Neuronal stem cell (in vitro differentiated cells): ENCODE data around the gene GMFB. TPM values are rescaled to one million over a fixed set of nuclear protein-coding genes. Genes with fewer than 3 reads are reported as not detected.

Source experiments
- DNase-seq: peaks from one replicate; pipeline ENCODE4 v3.0.0-alpha.2; 2013; ENCODE audit warnings: low spot score
- H2AFZ ChIP-seq: one replicate; pipeline ENCODE4 v1.6.1; 2013; ENCODE audit warnings: mild to moderate bottlenecking, low read length, inconsistent platforms
- H2AK5ac ChIP-seq: 2 replicates; pipeline ENCODE4 v1.6.1; 2013; ENCODE audit warnings: low read depth, mild to moderate bottlenecking, inconsistent platforms, low read length, moderate library complexity, mixed read lengths
- H2BK120ac ChIP-seq: 2 replicates; pipeline ENCODE4 v1.6.1; 2013; ENCODE audit warnings: low read depth, mild to moderate bottlenecking, inconsistent platforms, low read length, moderate library complexity, mixed read lengths
- H2BK12ac ChIP-seq: one replicate; pipeline ENCODE4 v1.6.1; 2013; ENCODE audit warnings: low read length, inconsistent platforms
- H2BK15ac ChIP-seq: 2 replicates; pipeline ENCODE4 v1.6.1; 2013; ENCODE audit warnings: mild to moderate bottlenecking, low read length, inconsistent platforms, mixed read lengths
- H2BK5ac ChIP-seq: one replicate; pipeline ENCODE4 v1.6.1; 2013; ENCODE audit warnings: inconsistent platforms, mild to moderate bottlenecking, low read length, moderate library complexity
- H3K14ac ChIP-seq: one replicate; pipeline ENCODE4 v1.6.1; 2013; ENCODE audit warnings: low read length, inconsistent platforms
- H3K18ac ChIP-seq: 2 replicates; pipeline ENCODE4 v1.6.1; 2013; ENCODE audit warnings: low read length, inconsistent platforms
- H3K23ac ChIP-seq: 2 replicates; pipeline ENCODE4 v1.6.1; 2013; ENCODE audit warnings: low read depth, mild to moderate bottlenecking, mixed read lengths, low read length, inconsistent platforms; ENCODE audit not compliant: poor library complexity
- H3K27ac ChIP-seq: replicated peaks from 3 replicates; pipeline ENCODE4 v1.5.1; 2013; ENCODE audit warnings: low read length, inconsistent platforms
- H3K27me3 ChIP-seq, 3 experiments: 2 replicates each; pipeline ENCODE4 v1.6.1; 2013; ENCODE audit warnings: low read length in 3 of 3, mild to moderate bottlenecking in 2 of 3, inconsistent platforms in 1 of 3, low read depth in 1 of 3, mixed read lengths in 1 of 3, moderate library complexity in 1 of 3; ENCODE audit not compliant: control insufficient read depth in 3 of 3, insufficient read depth in 3 of 3
- H3K36me3 ChIP-seq, 2 donors: replicated peaks in 1 of 2; 2 replicates each; pipeline ENCODE4 v1.6.1; 2013; ENCODE audit warnings: low read length in 2 of 2; ENCODE audit not compliant: control insufficient read depth in 2 of 2, insufficient read depth in 2 of 2
- H3K4ac ChIP-seq: 2 replicates; pipeline ENCODE4 v1.6.1; 2013; ENCODE audit warnings: inconsistent platforms, mild to moderate bottlenecking, low read length, moderate library complexity
- H3K4me1 ChIP-seq, 2 donors: 1 replicate in 1 of 2; 2 replicates in 1 of 2; pipeline ENCODE4 v1.6.1; 2013; ENCODE audit warnings: low read length in 2 of 2, low read depth in 1 of 2; ENCODE audit not compliant: control insufficient read depth in 2 of 2, insufficient read depth in 1 of 2
- H3K4me2 ChIP-seq: one replicate; pipeline ENCODE4 v1.6.1; 2013; ENCODE audit warnings: mild to moderate bottlenecking, low read length, inconsistent platforms; ENCODE audit not compliant: insufficient read depth, poor library complexity, severe bottlenecking
- H3K4me3 ChIP-seq, 2 donors: 2 replicates each; pipeline ENCODE4 v1.5.1; 2013; ENCODE audit warnings: low read length in 2 of 2, mild to moderate bottlenecking in 2 of 2, inconsistent platforms in 1 of 2, moderate library complexity in 1 of 2
- H3K79me1 ChIP-seq: one replicate; pipeline ENCODE4 v1.6.1; 2013; ENCODE audit warnings: low read depth, mild to moderate bottlenecking, inconsistent platforms, low read length, moderate library complexity
- H3K9ac ChIP-seq: one replicate; pipeline ENCODE4 v1.6.1; 2013; ENCODE audit warnings: mild to moderate bottlenecking, low read depth, low read length, inconsistent platforms; ENCODE audit not compliant: poor library complexity
- H3K9me3 ChIP-seq, 2 donors: replicated peaks in 1 of 2; 2 replicates each; pipeline versions ENCODE3 to v1.6.1; 2013; ENCODE audit warnings: low read length in 2 of 2, mild to moderate bottlenecking in 2 of 2, inconsistent platforms in 1 of 2, low read depth in 1 of 2, mixed read lengths in 1 of 2, moderate library complexity in 1 of 2; ENCODE audit not compliant: control insufficient read depth in 2 of 2, insufficient read depth in 1 of 2
- H4K8ac ChIP-seq: one replicate; pipeline ENCODE4 v1.6.1; 2013; ENCODE audit warnings: low read depth, mild to moderate bottlenecking, inconsistent platforms, low read length, moderate library complexity
- H4K91ac ChIP-seq: one replicate; pipeline ENCODE4 v1.6.1; 2013; ENCODE audit warnings: low read length, low read depth, mild to moderate bottlenecking, inconsistent platforms; ENCODE audit not compliant: poor library complexity
- WGBS, 2 donors: extraction: QIAGEN DNeasy Blood & Tissue Kit; methylation state at CpG; one replicate each; pipeline ENCODE4 v1.1.7; 2013; ENCODE audit warnings: missing lambda C conversion rate in 2 of 2, mixed read lengths in 1 of 2; ENCODE audit not compliant: insufficient read length in 2 of 2, insufficient replicate concordance in 1 of 2; ENCODE audit errors: extremely low coverage in 2 of 2; 5-methylcytosine and 5-hydroxymethylcytosine counted together
- polyA plus RNA-seq, 2 experiments: library from polyadenylated mRNA; stranded (reverse); fragments of 200-250 nt; gene quantifications; one replicate each; pipeline ENCODE4 v1.2.3, GENCODE V29; 2013

Gene GMFB
- polyA plus RNA-seq (2013, experiment 1 of 2): 54.7 TPM
- 55.2 TPM for polyA plus RNA-seq (2013, experiment 2 of 2)

GRCh38 chr14:54488646-54489317 is at the start of gene GMFB:
TSS of gene GMFB (minus strand) at chr14:54488980. CDS start at chr14:54488927, 53 bp downstream.
- peak within 1 kb of the TSS; percentile 91 for H3K27ac ChIP-seq
- peak within 1 kb of the TSS; percentile 96 for H3K18ac ChIP-seq
- H3K27me3 ChIP-seq: no peaks in the 10 kb centered on the region
- peak within 1 kb of the TSS; percentile 62 for H3K4me2 ChIP-seq
- peak within 1 kb of the TSS; percentile 97 for H3K9ac ChIP-seq
- peaks cover 0 to 15% of the 10 kb centered on the region in 2 donors for H3K36me3 ChIP-seq
- peak within 1 kb of the TSS; percentile 70 to 99 for H3K4me3 ChIP-seq
- H2BK15ac ChIP-seq: peak within 1 kb of the TSS; percentile 39
- peak within 1 kb of the TSS; percentile 99 for H2BK5ac ChIP-seq
- peak within 1 kb of the TSS; percentile 86 for H3K23ac ChIP-seq
- no peak within 1 kb of the TSS for H3K14ac ChIP-seq
- peak within 1 kb of the TSS; percentile 91 for H2AFZ ChIP-seq
- peak within 1 kb of the TSS; percentile 16 for H2BK12ac ChIP-seq
- peak within 1 kb of the TSS; percentile 74 for H2AK5ac ChIP-seq
- H3K4me1 ChIP-seq: peaks cover 0 to 5% of the 10 kb centered on the region in 2 donors
- H3K9me3 ChIP-seq: peaks cover 0 to 13% of the 10 kb centered on the region in 2 donors
- DNase-seq: peak; percentile 84
- no peak within 1 kb of the TSS for H4K91ac ChIP-seq
- no CpG with 5 or more reads among the region's 51 CpGs for WGBS, 2 donors
- no peak within 1 kb of the TSS for H2BK120ac ChIP-seq
- H4K8ac ChIP-seq: no peak within 1 kb of the TSS
- H3K79me1 ChIP-seq: no peaks in the 10 kb centered on the region
- peak within 1 kb of the TSS; percentile 59 for H3K4ac ChIP-seq

- no peak overlapping the region for H2BK12ac ChIP-seq
- no peak overlapping the region for H2AFZ ChIP-seq
- H4K91ac ChIP-seq: no peak overlapping the region
- no peak overlapping the region for H3K4me3 ChIP-seq
- no CpG with 5 or more reads among the region's 3 CpGs for WGBS, 2 donors
- no peak overlapping the region for H3K27ac ChIP-seq
- H3K18ac ChIP-seq: no peak overlapping the region
- no peaks in the 10 kb centered on the region for H3K27me3 ChIP-seq
- no peak overlapping the region for H3K4ac ChIP-seq
- no peak overlapping the region for H2BK120ac ChIP-seq
- H3K14ac ChIP-seq: no peak overlapping the region
- no peak overlapping the region for H4K8ac ChIP-seq
- peaks cover 0 to 2% of the 10 kb centered on the region in 2 donors for H3K4me1 ChIP-seq
- H3K79me1 ChIP-seq: no peaks in the 10 kb centered on the region
- no peak overlapping the region for H2BK15ac ChIP-seq
- peaks cover 2 to 39% of the 10 kb centered on the region in 2 donors for H3K36me3 ChIP-seq
- no peak for DNase-seq
- H3K23ac ChIP-seq: no peak overlapping the region
- peaks cover 0 to 2% of the 10 kb centered on the region in 2 donors for H3K9me3 ChIP-seq
- H2AK5ac ChIP-seq: no peak overlapping the region
- H3K4me2 ChIP-seq: no peak overlapping the region
- H2BK5ac ChIP-seq: no peak overlapping the region
- no peak overlapping the region for H3K9ac ChIP-seq
These were observed 49.3 kb upstream of the GMFB start for GRCh38 chr14:54538055-54538454.

GRCh38 chr14:54537651-54538050 is 48.9 kb upstream of the GMFB start:
- H4K8ac ChIP-seq: no peak overlapping the region
- no peak overlapping the region for H3K4me3 ChIP-seq
- H3K79me1 ChIP-seq: no peaks in the 10 kb centered on the region
- H4K91ac ChIP-seq: no peak overlapping the region
- no peak overlapping the region for H3K4ac ChIP-seq
- no peak for DNase-seq
- H3K27ac ChIP-seq: no peak overlapping the region
- no peak overlapping the region for H2BK15ac ChIP-seq
- H2BK12ac ChIP-seq: no peak overlapping the region
- no peaks in the 10 kb centered on the region for H3K27me3 ChIP-seq
- no peak overlapping the region for H3K14ac ChIP-seq
- H3K4me1 ChIP-seq: peaks cover 1 to 6% of the 10 kb centered on the region in 2 donors
- H3K9me3 ChIP-seq: peaks cover 0 to 2% of the 10 kb centered on the region in 2 donors
- peaks cover 2 to 39% of the 10 kb centered on the region in 2 donors for H3K36me3 ChIP-seq
- no peak overlapping the region for H3K9ac ChIP-seq
- H3K4me2 ChIP-seq: no peak overlapping the region
- H3K23ac ChIP-seq: no peak overlapping the region
- no peak overlapping the region for H3K18ac ChIP-seq
- H2BK5ac ChIP-seq: no peak overlapping the region
- no peak overlapping the region for H2BK120ac ChIP-seq
- H2AK5ac ChIP-seq: no peak overlapping the region
- WGBS, 2 donors: no CpG with 5 or more reads among the region's 2 CpGs
- H2AFZ ChIP-seq: no peak overlapping the region

- no peak overlapping the region for H3K4me2 ChIP-seq
- peaks cover 0 to 2% of the 10 kb centered on the region in 2 donors for H3K9me3 ChIP-seq
- no peak overlapping the region for H4K8ac ChIP-seq
- H3K23ac ChIP-seq: no peak overlapping the region
- H2BK12ac ChIP-seq: no peak overlapping the region
- H2BK120ac ChIP-seq: no peak overlapping the region
- H2AFZ ChIP-seq: no peak overlapping the region
- H3K79me1 ChIP-seq: no peaks in the 10 kb centered on the region
- H3K18ac ChIP-seq: no peak overlapping the region
- WGBS, 2 donors: no CpG with 5 or more reads among the region's 2 CpGs
- no peak overlapping the region for H3K27ac ChIP-seq
- no peak overlapping the region for H3K4ac ChIP-seq
- H2AK5ac ChIP-seq: no peak overlapping the region
- H3K36me3 ChIP-seq: peaks cover 2 to 48% of the 10 kb centered on the region in 2 donors
- H4K91ac ChIP-seq: no peak overlapping the region
- no peak overlapping the region for H3K14ac ChIP-seq
- no peak overlapping the region for H2BK15ac ChIP-seq
- H3K27me3 ChIP-seq: no peaks in the 10 kb centered on the region
- no peak for DNase-seq
- H2BK5ac ChIP-seq: no peak overlapping the region
- H3K4me1 ChIP-seq: peaks cover 3 to 8% of the 10 kb centered on the region in 2 donors
- H3K9ac ChIP-seq: no peak overlapping the region
- no peak overlapping the region for H3K4me3 ChIP-seq
These were observed 46.9 kb upstream of the GMFB start for GRCh38 chr14:54535646-54536045.
